HFFc6 (cell line): ENCODE measurements around the gene GLCCI1. TPM values are rescaled to one million over a fixed set of nuclear protein-coding genes. Genes with fewer than 3 reads are reported as not detected.

ENCODE experiments used
- DNase-seq: peaks from one replicate; pipeline ENCODE4 v3.0.0-alpha.2; 2018
- H3K27ac Mint-ChIP-seq: 2 replicates; pipeline ENCODE4 v1.8.0; 2020; ENCODE audit warnings: mild to moderate bottlenecking, mixed read lengths
- H3K27me3 Mint-ChIP-seq: 2 replicates; pipeline ENCODE4 v1.8.0; 2021; ENCODE audit warnings: mild to moderate bottlenecking, moderate library complexity, mixed read lengths; ENCODE audit not compliant: insufficient read depth
- H3K36me3 Mint-ChIP-seq: 2 replicates; pipeline ENCODE4 v1.8.0; 2021; ENCODE audit warnings: low read depth, mixed read lengths
- H3K4me1 Mint-ChIP-seq: 2 replicates; pipeline ENCODE4 v1.8.0; 2020; ENCODE audit warnings: low read depth, mixed read lengths
- H3K4me3 Mint-ChIP-seq: 2 replicates; pipeline ENCODE4 v1.8.0; 2020; ENCODE audit warnings: mild to moderate bottlenecking, moderate library complexity, mixed read lengths
- H3K9me3 Mint-ChIP-seq: 2 replicates; pipeline ENCODE4 v1.8.0; 2020; ENCODE audit warnings: mild to moderate bottlenecking, mixed read lengths
- total RNA-seq, 6 experiments: library from RNA; stranded (reverse); fragmentation: NEBNext Ultra II Directional; extraction: Animal tissue kit (Norgen Biotek cat#: 25700); gene quantifications; 2 replicates in 1 of 6; 3 replicates in 5 of 6; pipeline ENCODE4 v1.2.3, GENCODE V29; 2021
- TF ChIP-seq, protein P1 (sequence below): fragments of 200-600 bp; sonication (generic); IDR thresholded peaks from 2 replicates; pipeline ENCODE4 v1.5.0; 2021; ENCODE audit warnings: antibody characterized with exemption, mild to moderate bottlenecking

GLCCI1 gene
- total RNA-seq, 6 experiments from 2014 or later = 15.0 to 17.7 (median 16.2) TPM

DNA sequence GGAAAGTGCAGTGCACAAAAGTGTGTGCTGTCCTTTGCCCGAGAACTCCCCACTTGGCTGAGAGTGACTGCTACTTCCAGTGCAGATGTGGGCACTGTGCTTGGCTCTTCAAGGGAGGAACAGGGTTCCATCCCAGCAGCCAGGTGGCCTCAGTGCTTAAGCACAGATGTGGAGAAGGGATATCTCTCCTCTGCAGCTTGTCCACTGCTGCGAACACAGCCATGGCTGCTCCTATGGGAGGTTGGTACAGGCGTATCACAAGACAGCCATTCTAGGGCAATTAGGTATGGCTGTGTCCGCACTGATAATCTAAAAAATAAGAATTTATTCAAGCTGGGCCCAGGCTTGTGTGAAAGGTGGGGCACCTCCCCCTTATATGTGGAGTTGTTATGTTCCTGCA lies 66.6 kb downstream of the GLCCI1 start:
- Mint-ChIP-seq H3K27me3 (no peaks in the 10 kb centered on the region; the same call in none of the 2 replicates), H3K4me1 (peaks cover 17% of the 10 kb centered on the region), H3K4me3 (no peak overlapping the region), H3K9me3 (peaks cover 9% of the 10 kb centered on the region), H3K36me3 (peaks cover 19% of the 10 kb centered on the region), H3K27ac (no peak overlapping the region)
- no peak for DNase-seq
- TF ChIP-seq, protein P1, sequence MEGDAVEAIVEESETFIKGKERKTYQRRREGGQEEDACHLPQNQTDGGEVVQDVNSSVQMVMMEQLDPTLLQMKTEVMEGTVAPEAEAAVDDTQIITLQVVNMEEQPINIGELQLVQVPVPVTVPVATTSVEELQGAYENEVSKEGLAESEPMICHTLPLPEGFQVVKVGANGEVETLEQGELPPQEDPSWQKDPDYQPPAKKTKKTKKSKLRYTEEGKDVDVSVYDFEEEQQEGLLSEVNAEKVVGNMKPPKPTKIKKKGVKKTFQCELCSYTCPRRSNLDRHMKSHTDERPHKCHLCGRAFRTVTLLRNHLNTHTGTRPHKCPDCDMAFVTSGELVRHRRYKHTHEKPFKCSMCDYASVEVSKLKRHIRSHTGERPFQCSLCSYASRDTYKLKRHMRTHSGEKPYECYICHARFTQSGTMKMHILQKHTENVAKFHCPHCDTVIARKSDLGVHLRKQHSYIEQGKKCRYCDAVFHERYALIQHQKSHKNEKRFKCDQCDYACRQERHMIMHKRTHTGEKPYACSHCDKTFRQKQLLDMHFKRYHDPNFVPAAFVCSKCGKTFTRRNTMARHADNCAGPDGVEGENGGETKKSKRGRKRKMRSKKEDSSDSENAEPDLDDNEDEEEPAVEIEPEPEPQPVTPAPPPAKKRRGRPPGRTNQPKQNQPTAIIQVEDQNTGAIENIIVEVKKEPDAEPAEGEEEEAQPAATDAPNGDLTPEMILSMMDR = no peak

DNA sequence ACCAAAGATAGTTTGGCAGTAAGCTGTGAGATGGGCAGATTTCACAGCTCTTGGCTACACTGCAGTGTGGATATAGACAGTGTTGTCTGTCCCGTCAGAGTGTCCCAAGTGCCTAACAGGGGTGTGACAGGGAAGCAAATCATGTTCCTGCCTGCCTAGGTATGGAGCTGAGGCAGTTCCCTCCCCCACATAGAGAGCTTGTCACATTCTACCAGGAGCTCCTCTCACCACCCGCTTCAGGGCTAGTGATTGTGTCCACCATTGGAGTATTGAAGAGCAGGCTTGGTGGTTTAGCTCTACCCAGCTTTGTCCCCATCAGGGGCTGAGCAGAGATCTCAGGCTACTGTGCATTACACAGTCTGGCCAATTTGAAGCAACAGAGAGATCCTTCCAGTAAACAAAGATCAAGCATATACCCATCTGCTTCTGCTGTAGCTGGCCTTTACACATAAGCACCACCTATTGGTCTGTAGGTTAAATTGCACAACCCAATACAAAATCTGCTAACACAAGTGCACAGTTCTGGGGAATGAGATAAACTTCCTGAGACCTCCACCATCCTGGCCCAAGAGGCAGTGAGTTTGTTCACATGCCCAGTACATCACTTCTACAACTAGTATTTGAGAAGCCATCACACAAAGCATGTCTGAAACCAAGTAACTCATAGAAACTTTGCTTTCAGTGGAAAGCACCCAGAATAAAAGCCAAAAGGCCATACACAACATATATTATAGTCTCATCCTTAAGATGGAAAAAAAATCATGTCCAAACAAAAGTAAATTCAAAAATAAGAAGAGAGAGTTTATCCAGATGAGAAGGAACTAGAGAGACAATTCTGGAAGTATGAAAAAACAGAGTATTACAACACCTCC lies 67.3 kb downstream of the GLCCI1 start:
- Mint-ChIP-seq H3K4me3 (no peak overlapping the region), H3K27me3 (no peaks in the 10 kb centered on the region; the same call in none of the 2 replicates), H3K9me3 (peaks cover 9% of the 10 kb centered on the region), H3K27ac (no peak overlapping the region), H3K4me1 (peaks cover 17% of the 10 kb centered on the region), H3K36me3 (peaks cover 19% of the 10 kb centered on the region)
- peak; percentile 35 for DNase-seq
- TF ChIP-seq, protein P1 = peak; percentile 70

DNA sequence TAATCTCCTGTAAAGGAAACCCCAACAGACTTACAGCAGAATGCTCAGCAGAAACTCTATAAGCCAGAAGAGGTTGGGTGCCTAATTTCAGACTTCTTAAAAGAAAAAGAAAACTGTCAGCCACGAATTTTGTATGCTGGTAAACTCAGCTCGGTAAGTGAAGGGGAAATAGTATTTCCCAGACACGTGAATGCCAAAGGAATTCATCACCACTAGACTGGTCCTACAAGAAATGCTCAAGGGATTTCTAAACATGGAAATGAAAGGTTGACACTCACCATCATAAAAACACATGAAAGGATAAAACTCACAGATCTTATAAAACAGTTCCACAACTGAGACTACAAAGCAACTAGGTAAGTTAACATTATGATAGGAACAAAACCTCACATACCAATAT lies 68.6 kb downstream of the GLCCI1 start:
- Mint-ChIP-seq H3K27me3 (no peaks in the 10 kb centered on the region; the same call in none of the 2 replicates), H3K9me3 (peaks cover 9% of the 10 kb centered on the region), H3K4me3 (no peak overlapping the region), H3K27ac (peak overlapping the region; percentile 31; the same call in 1 of the 2 replicates), H3K4me1 (peaks cover 19% of the 10 kb centered on the region), H3K36me3 (peaks cover 25% of the 10 kb centered on the region)
- TF ChIP-seq, protein P1 = no peak
- DNase-seq = no peak

DNA sequence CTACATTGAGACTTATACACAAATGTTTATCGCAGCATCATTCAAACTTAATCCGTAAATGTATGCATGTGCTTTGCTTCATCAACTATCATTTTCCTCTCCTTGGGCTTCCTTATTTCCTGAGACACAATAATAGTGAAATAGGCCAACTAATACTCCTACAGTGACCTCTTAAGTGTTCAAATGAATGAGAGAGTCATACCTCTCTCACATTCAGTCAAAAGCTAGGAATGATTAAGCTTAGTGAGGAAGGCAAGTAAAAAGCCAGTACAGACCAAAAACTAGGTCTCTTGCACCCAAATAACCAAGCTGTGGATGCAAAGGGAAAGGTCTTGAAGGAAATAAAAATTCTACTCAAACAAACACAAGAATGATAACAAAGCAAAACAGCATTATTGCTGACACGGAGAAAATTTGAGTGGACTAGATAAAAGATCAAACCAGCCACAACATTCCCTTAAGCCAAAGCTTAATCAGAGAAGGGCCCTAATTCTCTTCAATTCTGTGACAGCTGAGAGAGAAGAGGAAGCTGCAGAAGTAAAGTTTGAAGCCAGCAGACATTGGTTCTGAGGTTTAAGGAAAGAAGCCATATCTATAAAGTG lies 72.3 kb downstream of the GLCCI1 start:
- H3K27me3 Mint-ChIP-seq = no peaks in the 10 kb centered on the region; the same call in 1 of the 2 replicates
- TF ChIP-seq, protein P1 = no peak
- no peak overlapping the region for H3K27ac Mint-ChIP-seq
- peaks cover 34% of the 10 kb centered on the region for H3K4me1 Mint-ChIP-seq
- no peak overlapping the region for H3K4me3 Mint-ChIP-seq
- peaks cover 9% of the 10 kb centered on the region for H3K9me3 Mint-ChIP-seq
- no peak for DNase-seq
- H3K36me3 Mint-ChIP-seq = peaks cover 39% of the 10 kb centered on the region

DNA sequence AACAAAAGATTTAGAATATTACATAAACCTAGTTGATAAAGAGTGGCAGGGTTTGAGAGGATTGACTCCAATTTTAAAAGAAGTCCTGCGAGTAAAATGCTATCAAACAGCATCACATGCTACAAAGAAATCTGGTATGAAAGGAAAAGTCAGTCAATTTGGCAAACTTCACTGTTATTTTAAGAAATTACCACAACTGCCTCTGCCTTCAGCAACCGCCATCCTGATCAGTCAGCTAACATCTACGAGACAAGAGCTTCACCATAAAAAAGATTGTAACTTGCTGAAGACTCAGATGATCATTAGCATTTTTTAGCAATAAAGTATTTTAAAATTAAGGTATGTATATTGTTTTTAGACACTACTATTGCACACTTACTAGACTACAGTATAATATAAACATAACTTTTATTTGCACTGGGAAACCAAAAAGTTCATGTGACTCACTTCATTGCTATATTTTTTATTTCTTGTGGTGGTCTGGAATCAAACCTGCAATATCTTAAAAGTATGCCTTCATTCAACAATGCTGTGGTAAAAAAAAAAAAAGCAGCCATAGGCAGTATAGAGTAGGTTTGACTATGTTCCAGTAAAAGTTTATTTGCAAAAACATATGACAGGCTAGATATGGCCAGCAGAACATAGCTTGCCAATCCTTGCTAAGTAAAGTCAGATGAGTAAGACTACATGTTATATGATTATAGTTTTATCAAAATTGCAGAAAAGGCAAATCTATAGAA lies 74.4 kb downstream of the GLCCI1 start:
- Mint-ChIP-seq H3K27me3 (no peaks in the 10 kb centered on the region; the same call in 1 of the 2 replicates), H3K36me3 (peaks cover 30% of the 10 kb centered on the region), H3K27ac (no peak overlapping the region), H3K4me1 (peaks cover 22% of the 10 kb centered on the region), H3K4me3 (no peak overlapping the region), H3K9me3 (no peaks in the 10 kb centered on the region)
- no peak for DNase-seq
- TF ChIP-seq, protein P1 = no peak
